ENCODE measurements around the gene PDCL3. TPM values are rescaled to one million over a fixed set of nuclear protein-coding genes. Genes with fewer than 3 reads are reported as not detected.

PDCL3 gene
- polyA plus RNA-seq, 1 of the 3 experiments (the other 2 are of a cell fraction) = 32.8 TPM

DNA sequence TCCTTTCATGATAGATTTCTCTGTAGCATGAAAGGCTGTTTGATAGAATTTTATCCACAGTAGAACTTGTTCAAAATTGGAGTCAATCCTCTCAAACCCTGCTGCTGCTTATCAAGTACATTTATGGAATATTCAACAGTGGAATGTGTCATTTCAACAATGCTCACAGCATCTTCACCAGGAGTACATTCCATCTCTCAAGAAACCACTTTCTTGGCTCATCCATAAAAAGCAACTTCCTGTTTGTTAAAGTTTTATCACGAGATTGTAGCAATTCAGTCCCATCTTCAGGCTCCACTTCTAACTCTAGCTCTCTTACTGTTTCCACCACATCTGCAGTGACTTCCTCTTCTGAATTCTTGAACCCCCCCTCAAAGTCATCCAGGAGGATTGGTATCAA, 29.4 kb downstream of the PDCL3 start:
- DNase-seq = no peak
- H3K9me3 ChIP-seq = no peaks in the 10 kb centered on the region
- no peak overlapping the region for H3K4me3 ChIP-seq (ENCODE audit: low read depth in 2 of 2, low read length in 1 of 2)
- ChIA-PET CTCF (interaction anchor here (0.9 to 1.3 kb wide), 2 partner anchors 14 to 394 kb away, joined by 3 to 8 read pairs; no protein-coding TSS in a partner anchor), POLR2A (interaction anchor here (1.5 kb wide), 1 partner anchor 29 kb away, joined by 3 read pairs; the partner anchor contains the start of gene PDCL3)
- H3K4me2 ChIP-seq = no peak overlapping the region
- 25% methylated on average over 1 of the region's 1 CpG for WGBS (ENCODE audit: low lambda C conversion rate)
- no peak overlapping the region for H3K9ac ChIP-seq
- H3K9me2 ChIP-seq = no peaks in the 10 kb centered on the region
- peaks cover 7% of the 10 kb centered on the region for H3F3A ChIP-seq (replicated peaks; ENCODE audit: insufficient read depth)
- H3K27me3 ChIP-seq (ENCODE audit: insufficient read depth) = no peaks in the 10 kb centered on the region
- no peak overlapping the region for H3K27ac ChIP-seq (ENCODE audit: low read depth in 2 of 2, low read length in 1 of 2)
- no peaks in the 10 kb centered on the region for H4K20me1 ChIP-seq (ENCODE audit: insufficient read depth)
- no peaks in the 10 kb centered on the region for H3K4me1 ChIP-seq (ENCODE audit: control insufficient read depth in 1 of 2, insufficient read depth in 2 of 2, low read depth in 1 of 2, low read length in 1 of 2)
- TF ChIP-seq, protein P1, sequence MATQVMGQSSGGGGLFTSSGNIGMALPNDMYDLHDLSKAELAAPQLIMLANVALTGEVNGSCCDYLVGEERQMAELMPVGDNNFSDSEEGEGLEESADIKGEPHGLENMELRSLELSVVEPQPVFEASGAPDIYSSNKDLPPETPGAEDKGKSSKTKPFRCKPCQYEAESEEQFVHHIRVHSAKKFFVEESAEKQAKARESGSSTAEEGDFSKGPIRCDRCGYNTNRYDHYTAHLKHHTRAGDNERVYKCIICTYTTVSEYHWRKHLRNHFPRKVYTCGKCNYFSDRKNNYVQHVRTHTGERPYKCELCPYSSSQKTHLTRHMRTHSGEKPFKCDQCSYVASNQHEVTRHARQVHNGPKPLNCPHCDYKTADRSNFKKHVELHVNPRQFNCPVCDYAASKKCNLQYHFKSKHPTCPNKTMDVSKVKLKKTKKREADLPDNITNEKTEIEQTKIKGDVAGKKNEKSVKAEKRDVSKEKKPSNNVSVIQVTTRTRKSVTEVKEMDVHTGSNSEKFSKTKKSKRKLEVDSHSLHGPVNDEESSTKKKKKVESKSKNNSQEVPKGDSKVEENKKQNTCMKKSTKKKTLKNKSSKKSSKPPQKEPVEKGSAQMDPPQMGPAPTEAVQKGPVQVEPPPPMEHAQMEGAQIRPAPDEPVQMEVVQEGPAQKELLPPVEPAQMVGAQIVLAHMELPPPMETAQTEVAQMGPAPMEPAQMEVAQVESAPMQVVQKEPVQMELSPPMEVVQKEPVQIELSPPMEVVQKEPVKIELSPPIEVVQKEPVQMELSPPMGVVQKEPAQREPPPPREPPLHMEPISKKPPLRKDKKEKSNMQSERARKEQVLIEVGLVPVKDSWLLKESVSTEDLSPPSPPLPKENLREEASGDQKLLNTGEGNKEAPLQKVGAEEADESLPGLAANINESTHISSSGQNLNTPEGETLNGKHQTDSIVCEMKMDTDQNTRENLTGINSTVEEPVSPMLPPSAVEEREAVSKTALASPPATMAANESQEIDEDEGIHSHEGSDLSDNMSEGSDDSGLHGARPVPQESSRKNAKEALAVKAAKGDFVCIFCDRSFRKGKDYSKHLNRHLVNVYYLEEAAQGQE (IDR thresholded peaks at IDR 0.05; ENCODE audit: low read depth, low read length) = no peak
- no peaks in the 10 kb centered on the region for H3K79me2 ChIP-seq (ENCODE audit: insufficient read depth)
- H3K36me3 ChIP-seq (replicated peaks in 1 of 2; ENCODE audit: control insufficient read depth in 1 of 2, insufficient read depth in 2 of 2, low read length in 1 of 2) = no peaks in the 10 kb centered on the region
- no peak overlapping the region for H2AFZ ChIP-seq (ENCODE audit: low read depth)

DNA sequence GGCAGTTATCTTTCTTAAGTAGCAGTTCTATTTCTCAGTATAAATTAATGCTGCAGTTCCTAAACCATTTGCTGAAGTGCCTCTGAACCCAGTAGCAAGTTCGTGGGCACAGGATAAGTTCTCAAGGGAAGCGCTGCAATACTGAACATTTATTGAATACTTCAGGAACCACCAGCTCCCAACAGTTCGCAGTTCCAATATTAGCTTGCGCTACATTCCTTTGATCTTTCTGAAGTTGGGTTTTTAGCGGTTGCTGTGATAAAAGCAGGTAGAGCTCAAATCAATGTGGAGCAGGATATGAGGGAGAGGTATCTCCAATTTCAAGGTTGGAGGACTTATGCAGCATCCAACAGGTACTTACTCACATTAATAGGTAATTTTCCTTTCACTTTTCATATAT, 33.7 kb downstream of the PDCL3 start:
- Histone ChIP-seq H4K20me1 (ENCODE audit: insufficient read depth) (no peaks in the 10 kb centered on the region), H3K9me2 (no peaks in the 10 kb centered on the region), H3K9me3 (no peaks in the 10 kb centered on the region), H3K79me2 (ENCODE audit: insufficient read depth) (no peaks in the 10 kb centered on the region), H3K9ac (no peak overlapping the region), H2AFZ (ENCODE audit: low read depth) (no peak overlapping the region), H3K27me3 (ENCODE audit: insufficient read depth) (no peaks in the 10 kb centered on the region), H3K4me3 (ENCODE audit: low read depth in 2 of 2, low read length in 1 of 2) (no peak overlapping the region), H3K4me1 (ENCODE audit: control insufficient read depth in 1 of 2, insufficient read depth in 2 of 2, low read depth in 1 of 2, low read length in 1 of 2) (no peaks in the 10 kb centered on the region), H3K36me3 (replicated peaks in 1 of 2; ENCODE audit: control insufficient read depth in 1 of 2, insufficient read depth in 2 of 2, low read length in 1 of 2) (no peaks in the 10 kb centered on the region), H3F3A (replicated peaks; ENCODE audit: insufficient read depth) (no peaks in the 10 kb centered on the region), H3K27ac (ENCODE audit: low read depth in 2 of 2, low read length in 1 of 2) (no peak overlapping the region), H3K4me2 (no peak overlapping the region)
- DNase-seq = no peak
- ChIA-PET POLR2A (no interaction called here), CTCF (interaction anchor here (1.4 kb wide), 1 partner anchor 12 kb away, joined by 5 read pairs; no protein-coding TSS in a partner anchor)
- 91% methylated on average over 5 of the region's 5 CpGs for WGBS (ENCODE audit: low lambda C conversion rate)
- no peak for TF ChIP-seq FOSL2 (IDR thresholded peaks at IDR 0.05; ENCODE audit: borderline replicate concordance, low read depth)
- TF ChIP-seq RAD21 (IDR thresholded peaks at IDR 0.05; ENCODE audit: low read length) = no peak
- TF ChIP-seq RXRA (IDR thresholded peaks at IDR 0.05; ENCODE audit: borderline replicate concordance, low read depth) = no peak
- no peak for TF ChIP-seq POLR2AphosphoS5 (IDR thresholded peaks at IDR 0.05; ENCODE audit: low read depth, low read length)
- TF ChIP-seq YY1 (IDR thresholded peaks at IDR 0.05; ENCODE audit: low read depth) = no peak
- no peak for TF ChIP-seq TAF1 (IDR thresholded peaks at IDR 0.05; ENCODE audit: borderline replicate concordance, low read depth, low read length)
- no peak for TF ChIP-seq ELF1 (IDR thresholded peaks at IDR 0.05)
- TF ChIP-seq, protein P1 (IDR thresholded peaks at IDR 0.05; ENCODE audit: low read depth, low read length) = no peak
- TF ChIP-seq EZH2phosphoT487 (IDR thresholded peaks at IDR 0.05; ENCODE audit: borderline replicate concordance, low read depth) = no peak
- no peak for TF ChIP-seq GATA2 (CRISPR knock-in tag; IDR thresholded peaks at IDR 0.05)
- TF ChIP-seq, protein P2, sequence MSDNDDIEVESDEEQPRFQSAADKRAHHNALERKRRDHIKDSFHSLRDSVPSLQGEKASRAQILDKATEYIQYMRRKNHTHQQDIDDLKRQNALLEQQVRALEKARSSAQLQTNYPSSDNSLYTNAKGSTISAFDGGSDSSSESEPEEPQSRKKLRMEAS (IDR thresholded peaks at IDR 0.05; ENCODE audit: low read depth) = no peak

Measured in SK-N-SH (cell line).